Breast epithelium (tissue), 4 donors: ENCODE measurements around the gene FAF1. TPM values are rescaled to one million over a fixed set of nuclear protein-coding genes. Genes with fewer than 3 reads are reported as not detected.
"Not testable (repeated sequence)": the region's sequence is repeated elsewhere in the genome, so short reads cannot be mapped to it uniquely, and the experiment has no call there.

Source experiments
- DNase-seq, 2 donors: peaks; one replicate each; pipeline ENCODE4 v3.0.0-alpha.2; 2019; ENCODE audit warnings: low spot score in 2 of 2
- H3K27ac ChIP-seq, 2 donors: fragments of 200-600 bp; sonication (generic) in 1 of 2; one replicate each; pipeline ENCODE4 v1.5.1; 2016 to 2019; ENCODE audit warnings: mild to moderate bottlenecking in 1 of 2
- H3K27me3 ChIP-seq, 2 donors: fragments of 200-600 bp; sonication (generic) in 1 of 2; one replicate each; pipeline versions ENCODE4 v1.5.1 to v1.6.0; 2017 to 2019; ENCODE audit warnings: control low read depth in 1 of 2, mild to moderate bottlenecking in 1 of 2
- H3K36me3 ChIP-seq: fragments of 200-600 bp; one replicate; pipeline ENCODE4 v1.5.1; 2019
- H3K4me1 ChIP-seq, 2 donors: fragments of 200-600 bp; sonication (generic); one replicate each; pipeline ENCODE4 v1.5.1; 2016 to 2019; ENCODE audit warnings: control low read depth in 1 of 2
- H3K4me3 ChIP-seq, 3 donors: fragments of 200-600 bp; sonication (generic); 1 replicate in 2 of 3; 2 replicates in 1 of 3; pipeline ENCODE4 v1.5.1; 2016 to 2019; ENCODE audit warnings: mild to moderate bottlenecking in 3 of 3, moderate library complexity in 2 of 3
- H3K9me3 ChIP-seq, 2 donors: fragments of 200-600 bp; sonication (generic) in 1 of 2; one replicate each; pipeline ENCODE4 v1.5.1; 2016 to 2019; ENCODE audit warnings: control low read depth in 1 of 2
- CTCF ChIP-seq, 3 donors: fragments of 450-650 bp; IDR thresholded peaks; one replicate each; pipeline ENCODE4 v1.5.1; 2016 to 2017; ENCODE audit warnings: antibody characterized with exemption in 3 of 3, mild to moderate bottlenecking in 3 of 3, moderate library complexity in 3 of 3
- POLR2A ChIP-seq: fragments of 450-650 bp; IDR thresholded peaks from one replicate; pipeline ENCODE4 v1.6.1; 2016; ENCODE audit warnings: antibody characterized with exemption, mild to moderate bottlenecking, moderate library complexity
- POLR2AphosphoS5 ChIP-seq, 3 donors: sonication (generic); formaldehyde crosslinking; IDR thresholded peaks; one replicate each; pipeline ENCODE4 v1.6.1; 2017; ENCODE audit warnings: antibody characterized with exemption in 3 of 3
- intact Hi-C: fragments of 100-400 bp; cut with DNase I; formaldehyde crosslinking; loops from one replicate; pipeline ENCODE4 v1.15.1; 2023; ENCODE audit warnings: low total_unique reads
- total RNA-seq, 3 donors: library from RNA; depleted of rRNA; stranded (reverse); fragments of >200 nt; gene quantifications; one replicate each; pipeline ENCODE4 v1.1.0, GENCODE V29; 2016

FAF1 gene
- total RNA-seq, 3 donors from 2014 or later = 34.9 to 58.2 (median 42.0) TPM

- DNase-seq = no peak
- no peaks in the 10 kb centered on the region for H3K9me3 ChIP-seq
- no peaks in the 10 kb centered on the region for H3K36me3 ChIP-seq
- H3K27ac ChIP-seq = no peak overlapping the region
- intact Hi-C loops = no loop called here
- no peak overlapping the region for H3K4me3 ChIP-seq
- no peaks in the 10 kb centered on the region for H3K4me1 ChIP-seq
- TF ChIP-seq POLR2AphosphoS5 (IDR thresholded peaks at IDR 0.05) = no peak
- no peak for TF ChIP-seq CTCF (IDR thresholded peaks at IDR 0.05)
- no peak for TF ChIP-seq POLR2A
- H3K27me3 ChIP-seq = no peaks in the 10 kb centered on the region
Observed at GRCh38 chr1:50880373-50880772, 79.7 kb downstream of the FAF1 start.

GRCh38 chr1:50879137-50879536, 80.9 kb downstream of the FAF1 start:
- TF ChIP-seq POLR2AphosphoS5 (IDR thresholded peaks at IDR 0.05) (no peak), POLR2A (no peak), CTCF (IDR thresholded peaks at IDR 0.05) (no peak)

GRCh38 chr1:50878434-50878833, 81.6 kb downstream of the FAF1 start:
- no peak overlapping the region for H3K27ac ChIP-seq
- H3K4me1 ChIP-seq = no peaks in the 10 kb centered on the region
- no peak for TF ChIP-seq CTCF (IDR thresholded peaks at IDR 0.05)
- no peak for TF ChIP-seq POLR2A
- no peak for TF ChIP-seq POLR2AphosphoS5 (IDR thresholded peaks at IDR 0.05)
- no peaks in the 10 kb centered on the region for H3K9me3 ChIP-seq
- no peaks in the 10 kb centered on the region for H3K27me3 ChIP-seq
- no peak for DNase-seq
- no peaks in the 10 kb centered on the region for H3K36me3 ChIP-seq
- no peak overlapping the region for H3K4me3 ChIP-seq
- intact Hi-C loops = no loop called here

More at GRCh38 chr1:50879137-50879536, 80.9 kb downstream of the FAF1 start:
- H3K36me3 ChIP-seq = no peaks in the 10 kb centered on the region
- H3K27me3 ChIP-seq = no peaks in the 10 kb centered on the region
- no peak overlapping the region for H3K27ac ChIP-seq
- H3K4me1 ChIP-seq = no peaks in the 10 kb centered on the region
- intact Hi-C loops = no loop called here
- no peak for DNase-seq
- no peak overlapping the region for H3K4me3 ChIP-seq
- H3K9me3 ChIP-seq = no peaks in the 10 kb centered on the region

GRCh38 chr1:50877641-50878040, 82.4 kb downstream of the FAF1 start:
- no peaks in the 10 kb centered on the region for H3K4me1 ChIP-seq
- no peak overlapping the region for H3K4me3 ChIP-seq
- no peaks in the 10 kb centered on the region for H3K9me3 ChIP-seq
- H3K27me3 ChIP-seq = no peaks in the 10 kb centered on the region
- intact Hi-C loops = no loop called here
- TF ChIP-seq POLR2A (no peak), POLR2AphosphoS5 (IDR thresholded peaks at IDR 0.05) (no peak), CTCF (IDR thresholded peaks at IDR 0.05) (no peak)
- no peaks in the 10 kb centered on the region for H3K36me3 ChIP-seq
- H3K27ac ChIP-seq = no peak overlapping the region
- DNase-seq = no peak

- TF ChIP-seq POLR2AphosphoS5 (IDR thresholded peaks at IDR 0.05) (no peak), CTCF (IDR thresholded peaks at IDR 0.05) (peak in 2 of 3 donors; percentile 13 to 24), POLR2A (no peak)
- intact Hi-C loops = no loop called here
- no peaks in the 10 kb centered on the region for H3K9me3 ChIP-seq
- H3K36me3 ChIP-seq = no peaks in the 10 kb centered on the region
- H3K27me3 ChIP-seq = no peaks in the 10 kb centered on the region
- DNase-seq = no peak
- no peaks in the 10 kb centered on the region for H3K4me1 ChIP-seq
- no peak overlapping the region for H3K4me3 ChIP-seq
- no peak overlapping the region for H3K27ac ChIP-seq
Observed at GRCh38 chr1:50873458-50874187, 86.4 kb downstream of the FAF1 start.

GRCh38 chr1:50864845-50865244, 95.2 kb downstream of the FAF1 start:
- H3K27me3 ChIP-seq, intact Hi-C loops, H3K36me3 ChIP-seq, H3K4me1 ChIP-seq, H3K4me3 ChIP-seq, H3K27ac ChIP-seq, DNase-seq: not testable (repeated sequence)
- peaks cover 0 to 19% of the 10 kb centered on the region in 2 donors for H3K9me3 ChIP-seq
